OCI-M1 (cell line): ENCODE data around the gene CHST9.
"Not testable (repeated sequence)": the region's sequence is repeated elsewhere in the genome, so short reads cannot be mapped to it uniquely, and the experiment has no call there.

Source experiments
- DNase-seq: peaks from one replicate; lab custom pipeline; 2025; lab: John Stamatoyannopoulos, UW

Gene CHST9

DNA sequence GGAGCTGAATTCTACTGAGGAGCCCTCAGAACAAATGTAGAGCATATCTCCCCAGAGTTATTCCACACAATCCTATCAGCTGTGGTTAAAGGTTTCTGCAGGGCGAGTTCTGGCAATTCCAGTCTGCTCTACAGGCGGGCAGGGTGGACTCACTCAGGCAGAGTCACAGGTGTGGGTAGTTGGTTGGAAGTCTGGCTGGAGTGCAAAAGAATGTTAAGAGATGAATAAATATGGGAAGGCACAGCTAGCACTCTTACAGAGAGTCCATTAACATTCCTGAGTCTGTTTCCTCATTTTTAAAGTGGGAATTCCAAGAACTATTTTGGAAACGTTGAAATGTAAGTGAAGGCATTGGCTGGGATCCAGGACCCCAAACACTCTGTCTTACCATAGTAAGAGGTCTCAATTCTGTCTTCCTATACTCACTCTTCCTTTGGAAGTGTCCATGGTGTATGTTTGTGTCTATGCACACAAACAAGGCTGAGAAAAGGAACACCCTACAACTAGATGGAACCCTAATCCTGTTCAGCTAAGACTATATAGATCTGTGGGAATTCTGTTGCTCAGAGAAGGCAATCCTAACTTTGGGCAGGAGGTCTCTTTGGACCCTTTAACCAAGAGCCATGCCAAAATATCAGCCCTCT lies 256.3 kb downstream of the CHST9 start:
- DNase-seq: no peak

DNA sequence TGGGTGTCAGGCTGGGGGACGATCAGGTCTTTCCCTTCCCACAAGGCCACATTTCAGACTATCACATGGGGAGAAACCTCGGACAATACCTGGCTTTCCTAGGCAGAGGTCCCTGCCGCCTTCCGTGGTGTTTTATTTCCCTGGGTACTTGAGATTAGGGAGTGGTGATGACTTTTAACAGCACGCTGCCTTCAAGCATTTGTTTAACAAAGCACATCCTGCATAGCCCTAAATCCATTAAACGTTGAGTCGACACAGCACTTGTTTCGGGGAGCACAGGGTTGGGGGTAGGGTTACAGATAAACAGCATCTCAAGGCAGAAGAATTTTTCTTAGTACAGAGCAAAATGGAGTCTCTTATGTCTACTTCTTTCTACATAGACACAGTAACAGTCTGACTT lies 257.3 kb downstream of the CHST9 start:
- not testable (repeated sequence) for DNase-seq

DNA sequence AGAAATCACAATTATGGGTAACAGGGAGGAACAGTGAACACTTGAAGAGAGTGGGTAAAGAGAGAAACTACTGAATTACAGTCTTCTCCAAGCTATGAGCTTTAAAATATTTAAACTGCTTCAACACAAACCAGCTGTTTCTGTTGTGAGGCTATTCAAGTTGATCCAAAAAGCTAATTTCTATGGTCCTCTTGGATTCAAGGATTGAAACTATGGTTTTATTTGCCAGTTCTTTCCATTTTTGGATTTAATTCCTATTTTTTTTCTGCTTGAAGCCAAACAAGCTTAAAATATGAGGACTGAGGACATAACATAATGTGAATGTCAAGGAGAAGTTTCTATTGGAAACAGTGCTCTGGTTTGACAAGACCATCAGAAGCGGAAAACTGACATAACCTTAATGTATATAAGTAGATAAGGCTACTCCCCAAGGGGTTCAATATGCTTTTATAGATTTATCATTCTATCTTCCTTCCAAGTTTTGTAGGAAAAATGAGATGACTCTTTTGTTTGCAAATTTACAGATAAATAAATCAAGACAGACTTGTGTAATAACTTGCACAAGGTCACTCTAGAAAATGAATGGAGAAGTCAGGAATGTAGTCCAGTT lies 258.9 kb downstream of the CHST9 start:
- DNase-seq: no peak

DNA sequence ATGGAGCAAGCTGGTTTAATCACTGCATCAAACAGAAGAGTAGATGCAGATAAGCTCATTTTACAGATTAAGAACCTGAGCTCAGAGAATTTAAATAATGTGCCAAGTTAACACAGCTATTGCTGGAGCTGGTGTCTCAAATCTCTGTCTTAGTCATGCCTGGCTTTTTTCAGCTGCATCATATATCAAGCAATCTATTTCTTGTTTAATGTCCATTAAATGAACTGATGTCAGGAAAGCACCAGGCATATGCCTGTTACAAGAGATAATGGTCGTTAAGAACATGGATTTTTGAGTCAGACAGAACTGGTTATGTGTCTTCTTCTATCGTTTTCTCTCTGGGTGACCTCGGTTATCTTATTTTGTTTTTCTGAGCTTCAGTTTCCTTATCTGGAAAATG lies 259.8 kb downstream of the CHST9 start:
- no peak for DNase-seq

DNA sequence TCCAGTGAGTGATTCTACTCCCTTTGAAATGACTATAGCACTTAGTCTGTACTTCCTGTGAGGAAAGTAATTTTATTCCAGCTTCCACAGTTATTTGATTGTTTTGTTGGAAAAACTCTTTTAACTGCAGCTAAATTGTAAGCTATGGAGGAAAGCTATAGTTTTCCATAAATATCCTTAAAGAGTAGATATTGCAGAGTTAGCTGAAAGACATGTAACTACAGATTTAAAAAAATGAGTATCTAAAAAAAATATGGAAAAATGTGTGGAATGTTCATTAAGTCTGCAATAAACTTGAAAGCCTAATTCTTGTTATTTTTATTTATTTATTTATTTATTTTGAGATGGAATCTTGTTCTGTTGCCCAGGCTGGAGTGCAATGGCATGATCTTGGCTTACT lies 262.8 kb downstream of the CHST9 start:
- no peak for DNase-seq

DNA sequence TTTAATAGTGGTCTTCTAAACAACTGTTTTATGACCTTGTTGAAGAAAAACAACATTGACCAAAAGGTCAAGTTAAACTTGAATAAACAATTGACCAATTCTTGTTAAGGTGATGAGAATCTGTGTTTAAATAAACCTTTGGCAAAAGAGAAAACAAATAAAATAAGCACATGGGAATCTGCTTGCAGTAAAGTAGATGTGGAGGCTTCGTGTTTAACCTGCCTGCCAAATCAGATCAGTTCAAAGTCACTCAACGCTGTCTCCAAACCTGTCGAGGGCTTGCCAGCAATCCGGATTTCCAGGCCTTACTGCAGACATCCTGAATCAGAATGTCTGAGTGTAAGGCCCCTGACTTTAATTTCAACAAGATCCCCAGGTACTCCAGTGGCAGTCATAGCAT lies 264.5 kb downstream of the CHST9 start:
- DNase-seq: no peak

DNA sequence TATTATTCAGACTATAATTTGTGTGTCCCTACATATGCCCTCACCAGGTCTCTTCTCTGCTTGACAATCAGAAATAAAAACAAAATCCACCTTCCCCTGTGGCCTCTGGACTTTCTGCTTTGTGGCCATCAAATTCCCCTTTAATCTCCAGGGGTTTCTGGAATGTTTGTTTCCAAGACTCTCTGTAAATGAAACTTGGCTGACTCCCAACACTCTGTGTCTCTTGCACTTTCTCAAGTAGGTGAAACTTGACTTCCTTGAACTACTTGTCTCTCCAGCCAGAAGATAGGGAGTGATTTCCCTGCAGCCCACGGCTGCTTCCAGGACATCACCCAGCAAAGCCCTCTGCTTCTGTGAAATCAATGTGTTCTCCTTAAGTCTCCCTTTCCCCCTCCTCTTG lies 265.5 kb downstream of the CHST9 start:
- DNase-seq: no peak

DNA sequence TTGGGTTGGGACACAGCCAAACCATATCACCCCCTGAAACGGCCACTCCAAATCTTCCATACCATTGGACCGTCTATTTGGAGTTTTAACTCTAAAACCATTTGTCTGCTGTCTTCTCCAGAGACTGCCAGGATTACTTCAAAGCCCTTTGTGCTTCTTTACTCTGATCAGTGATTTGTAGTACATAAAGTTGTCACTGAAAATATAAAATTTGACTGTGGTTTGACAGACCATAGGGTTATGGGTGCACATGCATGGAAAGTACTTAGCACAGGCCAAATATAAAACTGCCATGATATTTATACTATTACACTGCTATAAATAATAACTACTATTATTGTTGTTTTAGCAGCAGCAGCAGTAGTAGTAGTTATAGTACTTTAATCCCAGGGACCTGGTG lies 265.9 kb downstream of the CHST9 start:
- DNase-seq: no peak

DNA sequence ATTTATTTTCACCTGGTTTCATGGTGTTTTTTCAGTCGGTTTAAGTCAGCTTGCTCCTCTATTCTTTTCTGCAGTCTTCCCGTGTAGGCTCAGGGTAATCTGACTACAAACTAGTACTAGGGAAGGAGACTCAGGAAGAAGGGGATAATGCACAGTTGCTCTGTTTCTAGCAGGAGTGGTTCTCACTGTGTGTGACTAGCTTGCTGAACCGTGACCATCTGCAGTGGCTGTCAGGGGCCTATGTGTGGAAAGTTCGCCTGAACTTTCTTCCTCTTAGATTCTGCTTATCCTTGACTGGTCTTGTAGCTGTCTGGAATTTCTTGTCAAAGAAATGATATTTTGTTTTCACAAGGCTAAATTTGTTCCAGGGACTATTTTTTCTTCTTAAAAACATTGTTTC lies 273.3 kb downstream of the CHST9 start:
- no peak for DNase-seq

DNA sequence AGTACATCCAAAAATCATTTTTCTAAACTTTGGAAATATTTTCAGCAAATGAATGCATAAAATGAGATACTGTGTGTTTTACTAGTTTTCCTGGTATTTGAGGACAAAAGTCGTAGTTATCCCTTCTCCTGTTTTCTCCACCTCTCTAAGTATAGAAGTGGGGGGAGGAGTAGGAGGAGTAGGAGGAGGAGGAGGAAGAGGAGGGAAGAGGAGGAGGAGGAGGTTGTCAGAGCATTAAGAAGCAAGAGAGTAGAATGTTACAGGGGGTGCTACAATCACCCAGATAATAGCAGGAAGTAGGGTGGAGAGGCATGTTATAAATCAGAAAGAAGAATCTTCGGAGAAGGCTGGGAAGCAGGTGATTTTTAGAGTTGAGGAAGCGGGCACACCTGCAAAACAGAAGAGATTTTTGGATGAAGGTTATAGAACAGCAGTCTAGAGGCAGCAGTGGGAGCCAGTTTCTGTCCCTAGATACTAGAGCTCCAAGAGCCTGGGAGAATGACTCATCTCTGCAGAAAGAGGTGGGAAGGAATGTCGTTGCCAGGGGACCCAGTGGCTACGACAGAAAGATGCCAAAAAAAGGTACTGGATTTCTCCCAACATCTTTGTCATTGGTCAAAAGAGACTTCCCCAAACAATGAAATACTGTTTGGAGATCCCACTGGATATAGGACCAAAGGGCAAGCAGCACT lies 275.4 kb downstream of the CHST9 start:
- no peak for DNase-seq

DNA sequence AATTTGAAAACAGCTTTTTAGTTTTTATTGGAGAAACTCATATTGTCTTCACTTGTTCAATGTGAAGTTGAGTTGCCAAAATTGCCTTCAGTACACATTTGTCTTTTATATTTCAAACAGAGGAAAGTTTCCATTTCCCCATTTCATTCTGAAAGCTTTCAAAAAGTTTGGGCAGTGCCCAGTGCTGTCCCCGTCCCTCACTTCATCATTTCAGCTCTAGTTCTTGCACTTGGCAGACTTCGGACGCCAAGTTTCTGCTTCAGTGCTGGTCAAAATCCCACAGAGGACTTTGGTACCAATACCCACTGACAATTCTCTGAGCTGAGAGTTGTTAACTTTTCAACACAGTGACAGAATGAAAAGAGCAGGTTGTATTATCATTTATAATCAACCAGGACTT lies 276.2 kb downstream of the CHST9 start:
- no peak for DNase-seq

DNA sequence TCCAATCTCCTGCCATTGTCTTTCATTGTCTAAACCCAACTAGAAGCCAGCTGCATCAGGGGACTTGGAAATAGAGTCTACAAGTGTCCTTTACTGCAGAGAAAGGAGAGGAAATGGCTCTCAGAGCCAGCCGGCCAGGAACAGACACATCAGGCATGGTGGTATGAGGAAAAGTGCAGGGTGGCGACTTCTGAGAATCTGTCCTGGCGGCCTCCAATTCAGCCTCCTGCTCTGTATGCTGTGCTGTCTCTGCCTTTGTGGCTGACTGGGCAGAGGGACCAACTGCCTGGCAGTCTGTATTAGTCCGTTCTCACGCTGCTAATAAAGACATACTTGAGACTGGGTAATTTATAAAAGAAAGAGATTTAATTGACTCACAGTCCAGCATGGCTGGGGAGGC lies 282.8 kb downstream of the CHST9 start:
- DNase-seq: no peak

DNA sequence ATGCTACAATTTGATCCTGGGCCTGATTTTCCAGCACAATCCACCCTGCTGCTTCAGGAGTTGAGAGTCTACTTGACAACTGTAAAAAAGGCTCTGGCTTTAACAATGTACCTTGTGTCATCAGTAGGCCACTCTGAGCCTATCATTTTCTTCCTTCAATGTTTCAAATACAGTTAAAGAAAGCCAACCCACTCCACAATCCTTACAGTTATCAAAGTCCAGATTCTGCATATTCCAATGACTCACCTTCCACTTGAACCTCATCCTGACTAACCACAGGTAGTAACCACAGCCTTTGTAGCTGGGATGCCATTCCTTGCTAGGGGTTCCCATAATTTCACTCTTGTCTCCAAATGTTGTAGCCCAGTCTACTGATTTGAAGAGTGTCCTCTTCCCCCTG lies 284.1 kb downstream of the CHST9 start:
- DNase-seq: no peak

DNA sequence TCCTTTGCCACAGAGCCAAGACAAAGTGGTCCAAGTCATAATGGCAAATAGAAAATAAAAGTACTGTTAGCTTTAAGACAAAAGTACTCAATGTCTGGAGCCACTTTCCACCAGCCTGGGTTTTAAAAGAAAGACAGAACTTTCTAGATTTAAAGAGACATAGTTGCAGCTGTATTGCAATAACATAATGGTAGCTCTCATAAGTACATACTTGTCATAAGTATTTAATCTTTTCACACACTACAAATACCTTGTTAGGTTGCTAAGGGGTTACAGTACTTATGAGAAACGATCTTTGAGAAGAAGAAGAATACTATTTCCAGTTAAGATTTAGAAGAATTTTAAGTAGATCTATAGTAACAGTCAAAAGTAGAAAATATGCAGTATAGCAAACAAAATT lies 290.7 kb downstream of the CHST9 start:
- no peak for DNase-seq

DNA sequence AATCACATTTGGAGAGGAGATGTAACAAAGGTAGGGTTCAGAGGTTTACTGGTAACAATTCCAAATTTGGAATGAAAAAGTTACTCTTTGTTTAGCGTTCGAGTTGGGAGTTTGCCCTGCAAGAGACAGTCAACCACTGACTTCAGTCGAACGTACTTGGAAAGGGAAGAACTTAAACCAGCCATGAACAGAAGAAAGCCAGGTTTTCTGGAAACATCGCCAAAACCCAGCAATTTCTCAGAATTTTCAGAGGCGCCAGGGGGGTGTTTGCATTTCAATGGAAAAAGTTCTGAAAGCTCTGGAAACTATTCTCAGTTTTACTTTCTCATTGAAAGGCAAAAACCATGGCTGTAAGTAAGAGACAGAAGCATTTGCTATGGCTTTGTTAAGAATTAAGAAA lies 291.1 kb downstream of the CHST9 start:
- no peak for DNase-seq

DNA sequence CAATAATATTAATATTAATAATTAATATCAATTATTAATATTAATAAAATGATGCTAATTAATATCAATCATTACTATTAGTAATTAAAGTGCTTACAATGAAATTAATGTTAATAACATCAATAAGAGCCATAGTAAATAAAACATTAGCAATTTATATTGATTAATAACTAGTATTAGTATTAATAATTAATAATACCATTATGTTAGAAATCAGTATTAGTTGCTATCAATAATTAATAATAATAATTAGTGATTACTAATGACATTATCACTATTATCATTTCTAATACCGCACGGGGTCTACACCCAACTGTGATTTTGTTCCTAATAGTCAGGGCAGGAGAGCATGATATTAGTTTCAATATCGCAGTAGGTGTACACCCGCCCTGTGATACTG lies 296.8 kb downstream of the CHST9 start:
- DNase-seq: no peak

DNA sequence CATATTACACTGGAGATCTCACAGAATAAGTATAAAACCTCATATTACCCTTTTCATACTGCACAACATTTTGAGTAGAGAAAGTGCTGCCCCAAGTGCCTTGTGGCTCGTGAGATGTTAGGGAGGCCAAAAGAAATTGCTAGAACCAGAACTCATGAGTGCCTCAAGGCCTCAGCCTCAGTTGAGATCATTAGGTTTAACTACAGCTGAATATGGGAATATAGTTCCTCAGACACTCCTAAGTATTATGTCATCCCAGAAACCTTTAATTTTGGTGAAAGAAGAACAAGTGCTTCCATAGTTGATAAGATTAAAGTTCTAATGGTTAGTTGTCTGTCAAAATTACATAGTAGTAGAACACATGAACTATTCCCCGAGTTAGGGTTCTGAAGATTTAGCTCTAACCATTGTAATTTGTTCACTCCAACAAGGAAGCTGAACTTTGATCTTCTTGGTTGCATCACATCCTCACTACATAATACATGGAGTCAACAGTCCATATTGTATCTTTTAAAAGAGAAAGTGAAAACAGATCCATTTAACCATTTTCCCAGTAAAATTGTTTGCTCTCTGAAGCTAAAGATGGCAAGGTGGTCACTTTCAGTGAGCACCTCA lies 310.0 kb downstream of the CHST9 start:
- DNase-seq: peak; percentile 66

DNA sequence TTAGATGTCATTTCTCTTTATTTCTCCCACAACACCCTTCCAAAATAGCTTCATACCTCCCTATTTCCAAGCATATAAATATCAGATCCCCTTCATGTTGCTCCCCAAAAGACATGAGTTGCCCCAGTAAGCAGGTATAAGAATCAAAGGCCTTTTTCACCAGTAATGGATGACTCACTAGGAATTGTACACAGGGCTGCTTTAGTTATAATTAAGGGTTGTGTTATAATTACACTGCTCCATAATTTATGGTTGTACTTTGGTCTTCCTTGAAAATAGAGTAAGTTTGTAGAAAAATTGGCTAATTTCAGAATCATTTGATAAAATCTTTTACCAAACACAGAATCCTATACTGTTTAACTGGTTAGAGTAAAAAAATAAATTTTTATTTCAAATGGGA lies 310.8 kb downstream of the CHST9 start:
- DNase-seq: no peak

DNA sequence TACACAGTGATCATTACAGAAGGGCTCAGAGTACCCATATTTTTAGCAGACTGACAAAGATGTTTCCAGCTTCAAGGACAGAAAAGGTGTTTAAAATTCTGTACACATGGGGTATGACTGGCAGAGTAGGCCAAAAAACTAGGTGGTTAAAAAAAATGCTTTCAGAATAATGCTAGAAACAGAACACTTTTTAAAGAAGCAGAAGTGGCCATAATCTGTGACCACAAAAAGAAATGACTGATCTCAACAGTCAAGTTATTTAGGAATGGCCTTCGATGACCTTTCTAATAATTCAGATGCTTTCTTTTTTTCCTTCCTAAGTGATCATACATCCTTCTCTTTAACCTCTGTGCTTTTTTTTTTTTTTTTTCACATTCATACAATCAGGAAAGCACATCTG lies 315.5 kb downstream of the CHST9 start:
- peak; percentile 43 for DNase-seq

DNA sequence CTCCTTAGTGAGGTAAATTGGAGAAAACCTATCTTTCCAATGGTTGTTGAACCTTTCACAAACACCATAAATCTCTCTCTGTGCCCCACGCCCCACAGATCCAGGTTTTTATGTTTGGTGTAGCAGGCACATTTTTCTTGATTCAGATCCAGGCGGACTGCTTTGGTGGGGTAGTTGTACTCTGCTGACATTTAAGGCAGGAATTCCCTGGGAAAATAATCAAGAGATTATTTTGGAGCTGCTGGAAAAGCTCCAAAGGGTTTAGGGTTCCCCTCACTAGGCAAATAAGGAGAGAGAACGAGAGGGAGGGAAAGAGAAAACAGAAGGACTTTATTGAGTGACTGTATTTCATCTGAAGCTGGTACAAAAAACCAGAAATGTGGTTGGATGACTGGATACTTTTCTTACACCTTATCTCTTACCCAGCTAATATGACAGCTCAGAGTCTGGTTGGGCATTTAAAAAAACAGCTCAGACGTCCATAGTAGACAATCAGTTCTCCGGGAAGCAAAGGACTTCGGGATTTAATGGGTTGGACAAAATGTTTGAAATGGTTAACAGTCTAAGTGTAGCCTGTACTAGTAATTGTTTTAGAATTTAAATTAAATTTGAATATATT lies 316.0 kb downstream of the CHST9 start:
- DNase-seq: peak; percentile 50

DNA sequence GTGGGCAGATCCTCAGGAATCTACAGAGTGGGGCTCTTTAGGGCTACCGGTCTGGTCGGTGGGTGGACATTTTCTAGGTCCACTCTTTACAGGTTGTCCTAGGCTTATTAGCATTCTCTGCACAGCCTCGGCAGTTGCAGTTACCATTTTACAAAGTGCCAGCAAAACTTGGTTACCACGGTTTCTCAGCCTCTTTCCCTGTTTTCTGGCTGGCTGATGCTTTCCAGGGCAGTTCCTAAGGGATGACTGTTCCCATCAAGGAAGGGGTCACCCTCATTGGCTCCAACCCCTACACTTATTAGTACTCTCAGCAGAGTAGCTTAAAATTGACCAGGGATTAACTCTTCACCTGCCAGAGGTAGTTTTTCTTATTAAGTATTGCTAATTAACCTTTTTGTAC lies 317.6 kb downstream of the CHST9 start:
- no peak for DNase-seq

DNA sequence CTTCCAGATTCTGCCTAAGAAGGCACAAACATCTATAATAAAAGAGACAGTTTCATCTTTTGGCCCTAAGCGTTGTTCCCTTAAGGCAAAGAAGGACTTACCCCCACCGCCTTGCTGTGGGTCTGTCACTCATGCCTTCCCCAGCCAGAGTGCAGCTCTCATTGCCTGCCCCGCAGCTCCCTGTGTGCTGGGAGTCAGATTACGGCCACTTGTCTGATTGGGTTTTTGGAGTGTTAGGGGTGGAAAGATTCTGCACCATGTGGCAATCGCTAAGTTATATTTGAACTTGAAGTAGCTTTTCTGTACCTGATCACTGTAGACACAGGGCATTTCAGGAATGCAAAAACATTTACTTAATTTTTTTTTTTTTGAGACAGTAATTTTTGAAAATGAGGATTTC lies 319.6 kb downstream of the CHST9 start, which contains the start of gene AQP4:
Gene AQP4, minus strand, starts transcription at position 151 of the 400 bp plus-strand sequence. Its CDS starts 18 bp downstream, at position 133.
- DNase-seq: peak; percentile 37

DNA sequence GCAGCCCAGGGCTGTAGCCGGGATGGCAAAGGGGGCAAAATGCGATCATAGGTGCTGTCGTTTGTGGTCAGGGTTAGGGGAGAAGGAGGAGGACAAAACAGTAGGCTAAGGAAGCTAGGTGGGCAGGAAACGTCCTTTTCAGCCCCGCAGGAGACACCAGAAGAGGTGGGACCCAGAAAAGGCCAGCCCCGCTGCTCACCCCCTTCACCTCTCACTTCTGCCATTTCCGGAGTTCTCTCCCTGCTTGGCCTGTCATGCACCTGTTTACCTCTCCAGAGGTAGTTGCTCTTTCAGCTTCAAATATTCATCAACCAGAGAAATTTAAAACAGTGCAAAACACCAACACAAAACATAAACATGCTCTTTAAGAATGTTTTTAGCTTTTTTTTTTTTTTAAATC lies 320.4 kb downstream of the CHST9 start:
- DNase-seq: no peak
